Calu3 (cell line): Measurements from ENCODE around the gene PTGES2. TPM values are rescaled to one million over a fixed set of nuclear protein-coding genes. Genes with fewer than 3 reads are reported as not detected.

ENCODE experiments used
- BruUV-seq: library from RNA; stranded (reverse); fragments of 400-500 nt; replicated peaks from 2 replicates; lab custom pipeline; 2021; lab: Mats Ljungman, UMichigan
- CTCF ChIA-PET: fragments of 300-600 bp; sonication (Branson Sonifier 250); formaldehyde crosslinking; loops from one replicate; lab custom pipeline; 2022; ENCODE audit warnings: antibody characterized with exemption; lab: Charles Lee
- DNase-seq: peaks from one replicate; pipeline ENCODE4 v3.0.0; 2022
- H3K27ac Mint-ChIP-seq: one replicate; pipeline ENCODE4 v1.8.0; 2022; ENCODE audit warnings: mixed read lengths; ENCODE audit not compliant: unreplicated experiment
- H3K27me3 Mint-ChIP-seq: one replicate; pipeline ENCODE4 v1.8.0; 2022; ENCODE audit warnings: mixed read lengths; ENCODE audit not compliant: unreplicated experiment
- H3K36me3 Mint-ChIP-seq: one replicate; pipeline ENCODE4 v1.8.0; 2022; ENCODE audit warnings: mild to moderate bottlenecking, moderate library complexity, mixed read lengths; ENCODE audit not compliant: insufficient read depth, unreplicated experiment
- H3K4me1 Mint-ChIP-seq: one replicate; pipeline ENCODE4 v1.8.0; 2022; ENCODE audit warnings: mild to moderate bottlenecking, low read depth, mixed read lengths; ENCODE audit not compliant: unreplicated experiment
- H3K4me3 Mint-ChIP-seq: one replicate; pipeline ENCODE4 v1.8.0; 2022; ENCODE audit warnings: mild to moderate bottlenecking, low read depth, moderate library complexity, mixed read lengths; ENCODE audit not compliant: unreplicated experiment
- H3K9me3 Mint-ChIP-seq: one replicate; pipeline ENCODE4 v1.8.0; 2022; ENCODE audit warnings: low read depth, mixed read lengths; ENCODE audit not compliant: unreplicated experiment
- intact Hi-C: fragments of 100-400 bp; cut with micrococcal nuclease; formaldehyde crosslinking; loops from one replicate; pipeline ENCODE4 v1.10.0; 2022; ENCODE audit not compliant: unreplicated experiment
- total RNA-seq: library from RNA; stranded (reverse); gene quantifications from 2 replicates; pipeline ENCODE4 v1.2.3, GENCODE V29; 2022
- TF ChIP-seq, protein P1 (sequence below): fragments of 200-600 bp; IDR thresholded peaks from one replicate; pipeline ENCODE4 v1.8.0; 2022; ENCODE audit warnings: antibody characterized with exemption; ENCODE audit not compliant: unreplicated experiment

PTGES2 gene
- total RNA-seq, 1 experiment from 2014 or later, result 137 TPM

- no peaks in the 10 kb centered on the region for H3K4me1 Mint-ChIP-seq
- H3K27ac Mint-ChIP-seq, result peak overlapping the region; percentile 89
- DNase-seq, result no peak
- no peaks in the 10 kb centered on the region for H3K9me3 Mint-ChIP-seq
- peak overlapping the region; percentile 63 for H3K4me3 Mint-ChIP-seq
- no peaks in the 10 kb centered on the region for H3K27me3 Mint-ChIP-seq
- BruUV-seq, result TSS peak; percentile 95
- intact Hi-C loops, result no loop called here
- CTCF ChIA-PET, result interaction anchor here (1.5 to 2.1 kb wide), 2 partner anchors 31 to 35 kb away, joined by 4 to 6 read pairs; no protein-coding TSS in a partner anchor
- TF ChIP-seq, protein P1, sequence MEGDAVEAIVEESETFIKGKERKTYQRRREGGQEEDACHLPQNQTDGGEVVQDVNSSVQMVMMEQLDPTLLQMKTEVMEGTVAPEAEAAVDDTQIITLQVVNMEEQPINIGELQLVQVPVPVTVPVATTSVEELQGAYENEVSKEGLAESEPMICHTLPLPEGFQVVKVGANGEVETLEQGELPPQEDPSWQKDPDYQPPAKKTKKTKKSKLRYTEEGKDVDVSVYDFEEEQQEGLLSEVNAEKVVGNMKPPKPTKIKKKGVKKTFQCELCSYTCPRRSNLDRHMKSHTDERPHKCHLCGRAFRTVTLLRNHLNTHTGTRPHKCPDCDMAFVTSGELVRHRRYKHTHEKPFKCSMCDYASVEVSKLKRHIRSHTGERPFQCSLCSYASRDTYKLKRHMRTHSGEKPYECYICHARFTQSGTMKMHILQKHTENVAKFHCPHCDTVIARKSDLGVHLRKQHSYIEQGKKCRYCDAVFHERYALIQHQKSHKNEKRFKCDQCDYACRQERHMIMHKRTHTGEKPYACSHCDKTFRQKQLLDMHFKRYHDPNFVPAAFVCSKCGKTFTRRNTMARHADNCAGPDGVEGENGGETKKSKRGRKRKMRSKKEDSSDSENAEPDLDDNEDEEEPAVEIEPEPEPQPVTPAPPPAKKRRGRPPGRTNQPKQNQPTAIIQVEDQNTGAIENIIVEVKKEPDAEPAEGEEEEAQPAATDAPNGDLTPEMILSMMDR, result no peak
- peaks cover 80% of the 10 kb centered on the region for H3K36me3 Mint-ChIP-seq
Measured at GRCh38 chr9:128159522-128159783, 31.9 kb upstream of the PTGES2 start.

GRCh38 chr9:128155736-128156500 is 28.4 kb upstream of the PTGES2 start:
- Mint-ChIP-seq H3K27me3 (peaks cover 5% of the 10 kb centered on the region), H3K36me3 (peaks cover 88% of the 10 kb centered on the region), H3K4me1 (peaks cover 5% of the 10 kb centered on the region), H3K4me3 (peak overlapping the region; percentile 27), H3K9me3 (no peaks in the 10 kb centered on the region), H3K27ac (peak overlapping the region; percentile 93)
- BruUV-seq, result no TSS peak
- intact Hi-C loops, result no loop called here
- TF ChIP-seq, protein P1, result no peak
- CTCF ChIA-PET, result no interaction called here
- DNase-seq, result peak; percentile 37

GRCh38 chr9:128153947-128154695 is 26.6 kb upstream of the PTGES2 start:
- CTCF ChIA-PET, result interaction anchor here (1.1 kb wide), 1 partner anchor 29 kb away, joined by 4 read pairs; no protein-coding TSS in a partner anchor
- H3K27me3 Mint-ChIP-seq, result peaks cover 11% of the 10 kb centered on the region
- peak overlapping the region; percentile 33 for H3K27ac Mint-ChIP-seq
- H3K36me3 Mint-ChIP-seq, result peaks cover 88% of the 10 kb centered on the region
- intact Hi-C loops, result no loop called here
- no peaks in the 10 kb centered on the region for H3K9me3 Mint-ChIP-seq
- no TSS peak for BruUV-seq
- DNase-seq, result peak; percentile 73
- peaks cover 23% of the 10 kb centered on the region for H3K4me1 Mint-ChIP-seq
- H3K4me3 Mint-ChIP-seq, result no peak overlapping the region
- TF ChIP-seq, protein P1, result no peak

DNA sequence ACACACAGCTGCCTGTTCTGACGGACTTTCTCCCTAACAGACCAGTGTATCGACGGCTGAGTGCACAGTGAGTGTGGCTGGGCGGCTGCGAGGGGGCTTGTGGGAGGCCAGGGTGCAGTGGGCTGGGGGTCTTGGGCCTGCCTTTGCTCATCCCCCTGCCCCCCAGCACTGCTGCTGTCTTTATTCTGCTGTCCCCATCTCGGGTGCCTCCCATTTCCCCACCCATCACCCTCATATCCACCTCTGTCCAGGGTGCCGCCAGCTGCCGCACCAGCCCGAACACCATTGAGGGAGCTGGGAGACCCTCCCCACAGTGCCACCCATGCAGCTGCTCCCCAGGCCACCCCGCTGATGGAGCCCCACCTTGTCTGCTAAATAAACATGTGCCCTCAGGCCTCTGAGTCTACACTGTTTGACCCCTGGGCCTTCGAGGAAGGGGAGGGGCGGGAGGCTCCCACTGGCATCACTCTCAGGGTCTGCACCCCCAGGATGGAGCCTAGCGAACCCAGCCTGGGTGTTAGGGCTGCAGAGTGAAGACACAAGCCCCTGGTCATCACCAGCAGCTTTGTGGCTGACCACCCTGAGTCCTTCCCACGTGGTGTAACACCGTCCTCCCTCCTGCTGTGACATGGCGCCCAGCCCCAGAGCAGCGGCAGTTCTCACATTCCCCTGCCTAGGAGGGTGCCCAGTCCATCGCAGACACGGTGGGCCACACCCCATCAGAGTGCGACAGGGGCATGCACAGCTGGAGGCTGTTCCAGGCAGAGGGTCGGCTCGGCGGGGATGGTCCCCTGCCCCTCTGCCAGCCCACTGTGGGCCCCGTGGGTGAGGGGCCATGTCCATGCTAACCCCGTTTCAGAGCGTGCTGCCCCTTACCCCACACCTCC is 25.8 kb upstream of the PTGES2 start:
- Mint-ChIP-seq H3K4me3 (peak overlapping the region; percentile 89), H3K9me3 (no peaks in the 10 kb centered on the region), H3K4me1 (peaks cover 25% of the 10 kb centered on the region), H3K27me3 (peaks cover 11% of the 10 kb centered on the region), H3K36me3 (peaks cover 89% of the 10 kb centered on the region), H3K27ac (peak overlapping the region; percentile 100)
- DNase-seq, result peak; percentile 52
- BruUV-seq, result no TSS peak
- intact Hi-C loops, result no loop called here
- TF ChIP-seq, protein P1, result no peak
- CTCF ChIA-PET, result no interaction called here
